PC-9 (cell line): ENCODE data around the gene OR8G1. TPM values are rescaled to one million over a fixed set of nuclear protein-coding genes. Genes with fewer than 3 reads are reported as not detected.

Experiments used
- BruUV-seq: library from RNA; stranded (reverse); fragments of 400-500 nt; replicated peaks from 2 replicates; lab custom pipeline; 2021; lab: Mats Ljungman, UMichigan
- CTCF ChIA-PET: fragments of 300-600 bp; sonication (Branson Sonifier 250); formaldehyde crosslinking; loops from one replicate; lab custom pipeline; 2022; ENCODE audit warnings: antibody characterized with exemption; lab: Charles Lee
- POLR2A ChIA-PET: fragments of 300-600 bp; sonication (Branson Sonifier 250); formaldehyde crosslinking; loops from one replicate; lab custom pipeline; 2022; ENCODE audit warnings: antibody characterized with exemption; ENCODE audit not compliant: unreplicated experiment; lab: Charles Lee
- DNase-seq, 2 experiments: peaks; one replicate each; pipeline versions ENCODE4 v3.0.0 to v3.0.0-alpha.2; 2015 to 2022; ENCODE audit warnings: mixed read lengths in 1 of 2
- H2AFZ ChIP-seq: fragments of 200-600 bp; sonication (generic); 2 replicates; pipeline ENCODE4 v1.8.1; 2017; ENCODE audit warnings: antibody characterized with exemption
- H3F3A ChIP-seq: fragments of 200-600 bp; sonication (generic); 2 replicates; pipeline ENCODE4 v1.8.1; 2017; ENCODE audit warnings: antibody characterized with exemption, mild to moderate bottlenecking, low read depth; ENCODE audit not compliant: insufficient read depth
- H3K27ac ChIP-seq: fragments of 200-600 bp; sonication (generic); 2 replicates; pipeline ENCODE4 v1.6.1; 2016; ENCODE audit warnings: mixed run types
- H3K27me3 ChIP-seq: fragments of 200-600 bp; sonication (generic); 2 replicates; pipeline ENCODE4 v1.6.1; 2016; ENCODE audit warnings: low read depth, mixed run types; ENCODE audit not compliant: insufficient read depth
- H3K36me3 ChIP-seq: fragments of 200-600 bp; sonication (generic); 2 replicates; pipeline ENCODE4 v1.6.1; 2016; ENCODE audit warnings: low read depth, mixed run types
- H3K4me1 ChIP-seq: fragments of 200-600 bp; sonication (generic); replicated peaks from 2 replicates; pipeline ENCODE4 v1.6.1; 2016; ENCODE audit warnings: mixed run types; ENCODE audit not compliant: insufficient read depth
- H3K4me2 ChIP-seq: fragments of 200-600 bp; sonication (generic); 2 replicates; pipeline ENCODE4 v1.6.1; 2017; ENCODE audit warnings: mixed run types
- H3K4me3 ChIP-seq: fragments of 200-600 bp; sonication (generic); 2 replicates; pipeline ENCODE4 v1.6.1; 2016; ENCODE audit warnings: mixed run types
- H3K79me2 ChIP-seq: fragments of 200-600 bp; sonication (generic); 2 replicates; pipeline ENCODE4 v1.6.1; 2017; ENCODE audit warnings: low read depth, mixed run types
- H3K9me2 ChIP-seq: fragments of 200-600 bp; sonication (generic); 2 replicates; pipeline ENCODE4 v1.8.1; 2017; ENCODE audit warnings: mild to moderate bottlenecking; ENCODE audit not compliant: insufficient read depth
- H3K9me3 ChIP-seq: fragments of 200-600 bp; sonication (generic); 2 replicates; pipeline ENCODE4 v1.8.1; 2016; ENCODE audit warnings: low read depth; ENCODE audit not compliant: insufficient read depth
- H4K20me1 ChIP-seq: fragments of 200-600 bp; sonication (generic); 2 replicates; pipeline ENCODE4 v1.8.1; 2017; ENCODE audit not compliant: insufficient read depth
- CTCF ChIP-seq: fragments of 200-600 bp; sonication (generic); conservative IDR thresholded peaks from 2 replicates; pipeline ENCODE4 v1.6.1; 2017; ENCODE audit warnings: mixed run types, antibody characterized with exemption, mild to moderate bottlenecking, moderate library complexity
- EZH2 ChIP-seq: fragments of 200-600 bp; sonication (generic); IDR thresholded peaks from 2 replicates; pipeline ENCODE4 v1.8.0; 2017; ENCODE audit warnings: antibody characterized with exemption, low read depth
- intact Hi-C: fragments of 100-400 bp; cut with micrococcal nuclease; formaldehyde crosslinking; loops from one replicate; pipeline ENCODE4 v1.10.0; 2022; ENCODE audit not compliant: unreplicated experiment
- total RNA-seq: library from RNA; stranded (reverse); gene quantifications from 2 replicates; pipeline ENCODE4 v1.2.3, GENCODE V29; 2021

Gene OR8G1
- total RNA-seq, 1 experiment from 2014 or later = not detected

- Histone ChIP-seq H3F3A (no peaks in the 10 kb centered on the region), H3K4me2 (no peak overlapping the region), H3K4me3 (no peak overlapping the region), H3K79me2 (no peaks in the 10 kb centered on the region), H4K20me1 (no peaks in the 10 kb centered on the region), H3K36me3 (no peaks in the 10 kb centered on the region), H2AFZ (no peak overlapping the region), H3K27ac (no peak overlapping the region), H3K9me2 (0 out of 2 replicates have a peak, but pooled peaks cover 2% of the 10 kb centered on the region), H3K9me3 (no peaks in the 10 kb centered on the region), H3K27me3 (no peaks in the 10 kb centered on the region), H3K4me1 (no peaks in the 10 kb centered on the region)
- ChIA-PET CTCF (no interaction called here), POLR2A (no interaction called here)
- BruUV-seq = no TSS peak
- no peak for TF ChIP-seq CTCF
- intact Hi-C loops = no loop called here
- DNase-seq = no peak
These were observed 55.1 kb downstream of the OR8G1 start for GRCh38 chr11:124296016-124296415.

DNA sequence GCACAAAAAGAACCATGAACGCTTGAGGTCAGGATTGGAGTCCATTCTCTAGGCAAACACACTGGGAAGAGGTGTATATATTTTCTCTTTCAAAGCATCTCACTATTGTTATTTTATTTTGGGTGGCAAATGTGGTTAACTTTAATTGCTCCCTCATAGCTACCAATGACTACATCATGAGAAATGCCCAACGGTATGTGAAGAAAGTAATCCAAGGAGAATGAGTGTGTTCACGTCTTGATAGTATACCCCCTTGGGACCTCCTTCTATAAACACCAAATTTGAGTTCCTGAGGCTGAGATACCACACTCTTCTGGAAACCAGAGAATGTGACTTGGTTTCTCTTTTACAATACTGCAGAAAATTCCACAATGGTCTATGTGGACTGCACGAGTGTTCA lies 57.0 kb downstream of the OR8G1 start:
- no peak overlapping the region for H3K4me2 ChIP-seq
- H3K27me3 ChIP-seq = no peaks in the 10 kb centered on the region
- no peaks in the 10 kb centered on the region for H4K20me1 ChIP-seq
- no peaks in the 10 kb centered on the region for H3K79me2 ChIP-seq
- ChIA-PET POLR2A (no interaction called here), CTCF (no interaction called here)
- DNase-seq = no peak
- no TSS peak for BruUV-seq
- H3F3A ChIP-seq = no peaks in the 10 kb centered on the region
- H3K9me2 ChIP-seq = 0 out of 2 replicates have a peak, but pooled peaks cover 2% of the 10 kb centered on the region
- H3K4me3 ChIP-seq = no peak overlapping the region
- H3K9me3 ChIP-seq = no peaks in the 10 kb centered on the region
- H3K27ac ChIP-seq = no peak overlapping the region
- no peak overlapping the region for H2AFZ ChIP-seq
- H3K36me3 ChIP-seq = no peaks in the 10 kb centered on the region
- TF ChIP-seq EZH2 (no peak), CTCF (no peak)
- no peaks in the 10 kb centered on the region for H3K4me1 ChIP-seq
- intact Hi-C loops = no loop called here

DNA sequence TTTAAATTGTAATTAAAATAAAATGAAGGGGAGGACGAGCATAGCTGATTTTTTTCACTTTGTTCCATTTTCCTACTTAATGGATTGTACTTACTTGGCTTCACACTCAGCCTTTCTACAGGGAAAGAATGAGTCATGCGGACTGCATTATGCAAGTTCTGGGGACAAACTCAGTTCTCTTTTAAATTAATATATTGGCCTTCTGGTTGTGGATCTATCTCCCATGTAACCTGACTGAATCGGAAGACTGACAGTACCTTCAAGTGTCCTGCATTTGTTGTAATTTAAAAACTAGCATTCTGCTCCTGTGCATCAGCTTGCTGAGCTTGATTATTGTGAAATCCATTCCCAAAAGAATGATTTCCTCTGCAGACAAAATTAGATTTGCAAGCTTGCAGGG lies 60.7 kb downstream of the OR8G1 start:
- Histone ChIP-seq H3K27ac (no peak overlapping the region), H3K79me2 (no peaks in the 10 kb centered on the region), H4K20me1 (no peaks in the 10 kb centered on the region), H3K36me3 (no peaks in the 10 kb centered on the region), H3K4me1 (no peaks in the 10 kb centered on the region), H3F3A (no peaks in the 10 kb centered on the region), H3K9me3 (no peaks in the 10 kb centered on the region), H3K9me2 (0 out of 2 replicates have a peak, but pooled peaks cover 2% of the 10 kb centered on the region), H3K4me3 (no peak overlapping the region), H3K27me3 (no peaks in the 10 kb centered on the region), H2AFZ (no peak overlapping the region), H3K4me2 (no peak overlapping the region)
- CTCF ChIA-PET = no interaction called here
- no peak for DNase-seq
- POLR2A ChIA-PET = no interaction called here
- no TSS peak for BruUV-seq
- intact Hi-C loops = no loop called here
- TF ChIP-seq CTCF (no peak), EZH2 (no peak)
